HCT116 (cell line): ENCODE results near the gene VGF. TPM values are rescaled to one million over a fixed set of nuclear protein-coding genes. Genes with fewer than 3 reads are reported as not detected.

ENCODE experiments used
- ATAC-seq: fragments of 200-7000 bp; cut with Tn5 transposase; 2 replicates; pipeline ENCODE4 v1.9.1; 2020; ENCODE audit warnings: mild to moderate bottlenecking, moderate library complexity
- BruUV-seq: library from RNA; stranded (reverse); fragments of 400-500 nt; replicated peaks from 2 replicates; lab custom pipeline; 2021; lab: Mats Ljungman, UMichigan
- CTCF ChIA-PET: fragments of 300-600 bp; sonication (Branson Sonifier 250); formaldehyde crosslinking; loops from one replicate; lab custom pipeline; 2021; ENCODE audit warnings: antibody characterized with exemption; lab: Charles Lee
- POLR2A ChIA-PET: fragments of 300-600, 350-600 bp; sonication (Branson Sonifier 250); formaldehyde crosslinking; loops from one replicate; lab custom pipeline; 2021; ENCODE audit warnings: antibody characterized with exemption; lab: Charles Lee
- RAD21 ChIA-PET, 2 experiments: fragments of 300-600 bp; sonication (Branson Sonifier 250); formaldehyde crosslinking; loops; one replicate each; lab custom pipeline; 2023; ENCODE audit warnings: low total read pairs in 2 of 2; ENCODE audit not compliant: uncharacterized antibody in 2 of 2, unreplicated experiment in 2 of 2, low non-redundant PET in 1 of 2; lab: Charles Lee
- DNase-seq: peaks from one replicate; pipeline ENCODE4 v3.0.0-alpha.2; 2010; ENCODE audit warnings: low read depth, low spot score
- H2AFZ ChIP-seq: fragments of 200-600 bp; shearing (Covaris generic), sonication (generic); 2 replicates; pipeline ENCODE4 v1.6.1; 2017; ENCODE audit warnings: low read depth, mixed run types, mixed read lengths, antibody characterized with exemption, low read length; ENCODE audit not compliant: poor library complexity, severe bottlenecking
- H3K27ac ChIP-seq: 2 replicates; pipeline ENCODE4 v1.5.1; 2012; ENCODE audit warnings: low read depth, low read length
- H3K27me3 ChIP-seq: fragments of 200-600 bp; sonication (generic); 2 replicates; pipeline ENCODE4 v1.6.1; 2016; ENCODE audit warnings: mixed run types, low read length, mixed read lengths; ENCODE audit not compliant: insufficient read depth
- H3K36me3 ChIP-seq, 2 experiments: fragments of 200-500 bp in 1 of 2; fragments of 200-600 bp in 1 of 2; sonication (Bioruptor generic) in 1 of 2; sonication (generic) in 1 of 2; 2 replicates each; pipeline versions ENCODE4 v1.5.1 to v1.6.1; 2014 to 2016; ENCODE audit warnings: low read length in 2 of 2, inconsistent platforms in 1 of 2, mixed read lengths in 1 of 2, mixed run types in 1 of 2; ENCODE audit not compliant: insufficient read depth in 2 of 2, control insufficient read depth in 1 of 2
- H3K4me1 ChIP-seq, 2 experiments: fragments of 200-600 bp in 1 of 2; sonication (generic) in 1 of 2; 2 replicates each; pipeline versions ENCODE4 v1.5.1 to v1.6.1; 2012 to 2017; ENCODE audit warnings: low read length in 2 of 2, inconsistent platforms in 1 of 2, mild to moderate bottlenecking in 1 of 2, mixed read lengths in 1 of 2, mixed run types in 1 of 2, moderate library complexity in 1 of 2; ENCODE audit not compliant: insufficient read depth in 2 of 2, control insufficient read depth in 1 of 2
- H3K4me2 ChIP-seq: fragments of 200-600 bp; sonication (generic); 2 replicates; pipeline ENCODE4 v1.6.1; 2017; ENCODE audit warnings: mixed run types, low read length, mixed read lengths
- H3K4me3 ChIP-seq, 2 experiments: fragments of 200-600 bp in 1 of 2; sonication (generic) in 1 of 2; replicated peaks in 1 of 2; 2 replicates each; pipeline ENCODE4 v1.5.1; 2011 to 2016; ENCODE audit warnings: low read length in 2 of 2, control low read depth in 1 of 2, low read depth in 1 of 2, mild to moderate bottlenecking in 1 of 2, mixed read lengths in 1 of 2, mixed run types in 1 of 2
- H3K79me2 ChIP-seq: fragments of 200-600 bp; sonication (generic); 2 replicates; pipeline ENCODE4 v1.6.1; 2017; ENCODE audit warnings: mild to moderate bottlenecking, mixed run types, low read length, moderate library complexity, mixed read lengths; ENCODE audit not compliant: insufficient read depth
- H3K9ac ChIP-seq: fragments of 200-600 bp; sonication (generic); 2 replicates; pipeline ENCODE4 v1.6.1; 2016; ENCODE audit warnings: low read length, mixed read lengths
- H3K9me2 ChIP-seq: fragments of 200-600 bp; sonication (generic), shearing (Covaris generic); 2 replicates; pipeline ENCODE4 v1.6.1; 2017; ENCODE audit warnings: mixed run types, mild to moderate bottlenecking, moderate library complexity; ENCODE audit not compliant: insufficient read depth
- H3K9me3 ChIP-seq, 2 experiments: fragments of 200-500 bp in 1 of 2; fragments of 200-600 bp in 1 of 2; sonication (Bioruptor generic) in 1 of 2; sonication (generic) in 1 of 2; 2 replicates each; pipeline ENCODE4 v1.6.1; 2014 to 2017; ENCODE audit warnings: low read length in 2 of 2, mixed read lengths in 2 of 2, inconsistent platforms in 1 of 2, low read depth in 1 of 2, mild to moderate bottlenecking in 1 of 2, mixed run types in 1 of 2, moderate library complexity in 1 of 2; ENCODE audit not compliant: control insufficient read depth in 1 of 2, insufficient read depth in 1 of 2
- H4K20me1 ChIP-seq: fragments of 200-600 bp; sonication (generic), shearing (Covaris generic); 2 replicates; pipeline ENCODE4 v1.6.1; 2017; ENCODE audit warnings: mixed run types, mild to moderate bottlenecking, moderate library complexity; ENCODE audit not compliant: insufficient read depth
- ATF3 ChIP-seq: IDR thresholded peaks from 2 replicates; pipeline ENCODE4 v1.6.1; 2012
- CBX3 ChIP-seq: IDR thresholded peaks from 2 replicates; pipeline ENCODE4 v1.6.1; 2012; ENCODE audit warnings: low read depth
- FOSL1 ChIP-seq: IDR thresholded peaks from 2 replicates; pipeline ENCODE4 v1.6.1; 2012; ENCODE audit warnings: low read depth
- POLR2AphosphoS5 ChIP-seq: IDR thresholded peaks from 2 replicates; pipeline ENCODE4 v1.6.1; 2011; ENCODE audit warnings: mild to moderate bottlenecking, low read depth, low read length, moderate library complexity
- SIN3A ChIP-seq: IDR thresholded peaks from 2 replicates; pipeline ENCODE4 v1.6.1; 2012; ENCODE audit warnings: low read depth
- ZNF274 ChIP-seq: fragments of 200-500 bp; sonication (Bioruptor generic); IDR thresholded peaks from 2 replicates; pipeline ENCODE4 v1.6.1; 2014; ENCODE audit warnings: mild to moderate bottlenecking, low read depth, low read length, inconsistent platforms
- intact Hi-C: fragments of 100-400 bp; cut with micrococcal nuclease; formaldehyde crosslinking; loops from 2 replicates; pipeline ENCODE4 v1.10.0; 2022
- total RNA-seq: library from RNA; stranded (reverse); gene quantifications from one replicate; pipeline ENCODE4 v1.2.1, GENCODE V29; 2021; ENCODE audit not compliant: unreplicated experiment
- TF ChIP-seq, protein P1 (sequence below): IDR thresholded peaks from 2 replicates; pipeline ENCODE4 v1.6.1; 2012; ENCODE audit warnings: low read depth

The VGF gene
- total RNA-seq, 1 experiment from 2014 or later = 43.2 TPM

DNA sequence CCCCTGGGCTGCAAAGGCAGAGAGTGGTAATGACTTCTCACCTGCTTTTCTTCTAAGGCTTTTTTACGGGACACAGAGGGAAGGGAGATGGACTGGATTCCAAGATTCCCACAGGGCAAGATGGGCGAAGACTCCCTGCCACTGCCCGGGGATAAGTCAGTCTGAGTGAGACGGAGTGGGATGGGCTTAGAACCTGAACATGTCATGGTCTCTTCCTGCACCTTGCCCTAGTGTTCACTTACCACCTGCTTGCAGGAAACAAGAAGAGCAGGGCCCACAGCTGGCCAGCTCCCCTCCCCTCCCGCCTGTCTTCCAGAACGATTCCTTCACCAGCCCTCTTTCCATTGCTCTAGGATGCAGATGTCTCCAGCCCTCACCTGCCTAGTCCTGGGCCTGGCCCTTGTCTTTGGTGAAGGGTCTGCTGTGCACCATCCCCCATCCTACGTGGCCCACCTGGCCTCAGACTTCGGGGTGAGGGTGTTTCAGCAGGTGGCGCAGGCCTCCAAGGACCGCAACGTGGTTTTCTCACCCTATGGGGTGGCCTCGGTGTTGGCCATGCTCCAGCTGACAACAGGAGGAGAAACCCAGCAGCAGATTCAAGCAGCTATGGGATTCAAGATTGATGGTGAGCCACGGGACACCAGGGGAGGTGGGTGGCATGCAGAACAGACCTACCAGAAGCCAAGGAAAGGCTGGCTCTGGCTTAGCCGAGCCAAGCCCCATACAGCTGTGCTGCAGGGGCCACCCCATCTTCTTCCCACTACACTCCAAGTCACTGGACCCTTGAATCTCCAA is 37.1 kb downstream of the VGF start:
- Histone ChIP-seq H3K27ac (no peak overlapping the region), H3K9me3 (no peaks in the 10 kb centered on the region), H4K20me1 (no peaks in the 10 kb centered on the region), H3K9me2 (no peaks in the 10 kb centered on the region), H3K79me2 (no peaks in the 10 kb centered on the region), H3K27me3 (no peaks in the 10 kb centered on the region), H3K4me1 (peaks cover 38 to 54% of the 10 kb centered on the region in 2 experiments), H3K9ac (no peak overlapping the region)
- BruUV-seq = no TSS peak
- intact Hi-C loops = no loop called here
- ATAC-seq (no peak), DNase-seq (no peak)
- ChIA-PET RAD21 (no interaction called here), POLR2A (interaction anchor here (1.6 to 4.0 kb wide), 5 partner anchors 9 to 30 kb away, joined by 5 to 26 read pairs (median 18); no protein-coding TSS in a partner anchor)
- TF ChIP-seq POLR2AphosphoS5 (0 out of 2 replicates have a peak, but pooled peaks have one; percentile 3), ATF3 (no peak), SIN3A (no peak), CBX3 (no peak), FOSL1 (no peak), ZNF274 (no peak)
- TF ChIP-seq, protein P1, sequence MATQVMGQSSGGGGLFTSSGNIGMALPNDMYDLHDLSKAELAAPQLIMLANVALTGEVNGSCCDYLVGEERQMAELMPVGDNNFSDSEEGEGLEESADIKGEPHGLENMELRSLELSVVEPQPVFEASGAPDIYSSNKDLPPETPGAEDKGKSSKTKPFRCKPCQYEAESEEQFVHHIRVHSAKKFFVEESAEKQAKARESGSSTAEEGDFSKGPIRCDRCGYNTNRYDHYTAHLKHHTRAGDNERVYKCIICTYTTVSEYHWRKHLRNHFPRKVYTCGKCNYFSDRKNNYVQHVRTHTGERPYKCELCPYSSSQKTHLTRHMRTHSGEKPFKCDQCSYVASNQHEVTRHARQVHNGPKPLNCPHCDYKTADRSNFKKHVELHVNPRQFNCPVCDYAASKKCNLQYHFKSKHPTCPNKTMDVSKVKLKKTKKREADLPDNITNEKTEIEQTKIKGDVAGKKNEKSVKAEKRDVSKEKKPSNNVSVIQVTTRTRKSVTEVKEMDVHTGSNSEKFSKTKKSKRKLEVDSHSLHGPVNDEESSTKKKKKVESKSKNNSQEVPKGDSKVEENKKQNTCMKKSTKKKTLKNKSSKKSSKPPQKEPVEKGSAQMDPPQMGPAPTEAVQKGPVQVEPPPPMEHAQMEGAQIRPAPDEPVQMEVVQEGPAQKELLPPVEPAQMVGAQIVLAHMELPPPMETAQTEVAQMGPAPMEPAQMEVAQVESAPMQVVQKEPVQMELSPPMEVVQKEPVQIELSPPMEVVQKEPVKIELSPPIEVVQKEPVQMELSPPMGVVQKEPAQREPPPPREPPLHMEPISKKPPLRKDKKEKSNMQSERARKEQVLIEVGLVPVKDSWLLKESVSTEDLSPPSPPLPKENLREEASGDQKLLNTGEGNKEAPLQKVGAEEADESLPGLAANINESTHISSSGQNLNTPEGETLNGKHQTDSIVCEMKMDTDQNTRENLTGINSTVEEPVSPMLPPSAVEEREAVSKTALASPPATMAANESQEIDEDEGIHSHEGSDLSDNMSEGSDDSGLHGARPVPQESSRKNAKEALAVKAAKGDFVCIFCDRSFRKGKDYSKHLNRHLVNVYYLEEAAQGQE = no peak
- TF ChIP-seq, all 23 proteins: peak for 1
- CTCF ChIA-PET = interaction anchor here (2.6 kb wide), 1 partner anchor 10 kb away, joined by 16 read pairs; no protein-coding TSS in a partner anchor
- H2AFZ ChIP-seq = no peak overlapping the region
- H3K36me3 ChIP-seq = peaks cover 0 to 5% of the 10 kb centered on the region in 2 experiments; a peak in 1 of 4 replicates
- H3K4me3 ChIP-seq = peak overlapping the region in 1 of 2 experiments; percentile 50; a peak in 1 of 4 replicates
- H3K4me2 ChIP-seq = peak overlapping the region; percentile 80; the same call in 1 of the 2 replicates
